Trophoblast cell (in vitro differentiated cells and primary cell): ENCODE measurements around the gene SCN5A.
A peak's percentile ranks its signal among the peaks of the same experiment; 100 is the strongest.

ENCODE experiments used
- DNase-seq, 2 donors: peaks; one replicate each; pipeline ENCODE4 v3.0.0-alpha.2; 2016
- H2AFZ ChIP-seq: 2 replicates; pipeline ENCODE4 v1.6.1; 2013; ENCODE audit warnings: low read length, moderate library complexity, mild to moderate bottlenecking; ENCODE audit not compliant: insufficient read depth, poor library complexity
- H2AK5ac ChIP-seq: 2 replicates; pipeline ENCODE4 v1.6.1; 2013; ENCODE audit warnings: mild to moderate bottlenecking, low read length
- H2BK120ac ChIP-seq: 2 replicates; pipeline ENCODE4 v1.6.1; 2013; ENCODE audit warnings: low read length, mild to moderate bottlenecking, moderate library complexity; ENCODE audit not compliant: insufficient read depth, poor library complexity
- H2BK12ac ChIP-seq: 2 replicates; pipeline ENCODE4 v1.6.1; 2013; ENCODE audit warnings: mild to moderate bottlenecking, low read length, moderate library complexity
- H2BK5ac ChIP-seq: 2 replicates; pipeline ENCODE4 v1.6.1; 2013; ENCODE audit warnings: low read length, low read depth, moderate library complexity, mild to moderate bottlenecking; ENCODE audit not compliant: poor library complexity
- H3K14ac ChIP-seq: 2 replicates; pipeline ENCODE4 v1.6.1; 2013; ENCODE audit warnings: mild to moderate bottlenecking, low read length
- H3K18ac ChIP-seq: 2 replicates; pipeline ENCODE4 v1.6.1; 2013; ENCODE audit warnings: mild to moderate bottlenecking, low read length
- H3K23ac ChIP-seq: 2 replicates; pipeline ENCODE4 v1.6.1; 2013; ENCODE audit warnings: low read length
- H3K27ac ChIP-seq: 2 replicates; pipeline ENCODE4 v1.5.1; 2013; ENCODE audit warnings: low read depth, mild to moderate bottlenecking, inconsistent platforms, low read length, moderate library complexity
- H3K27me3 ChIP-seq: 2 replicates; pipeline ENCODE4 v1.6.1; 2013; ENCODE audit warnings: inconsistent platforms, mild to moderate bottlenecking, low read length, moderate library complexity; ENCODE audit not compliant: insufficient read depth
- H3K36me3 ChIP-seq, 2 experiments: 1 replicate in 1 of 2; 2 replicates in 1 of 2; pipeline ENCODE4 v1.6.1; 2013; ENCODE audit warnings: low read length in 2 of 2, mild to moderate bottlenecking in 2 of 2, moderate library complexity in 1 of 2; ENCODE audit not compliant: insufficient read depth in 2 of 2, control insufficient read depth in 1 of 2
- H3K4ac ChIP-seq: 2 replicates; pipeline ENCODE4 v1.6.1; 2013; ENCODE audit warnings: low read depth, mild to moderate bottlenecking, low read length, moderate library complexity
- H3K4me1 ChIP-seq, 2 experiments: 1 replicate in 1 of 2; 2 replicates in 1 of 2; pipeline ENCODE4 v1.6.1; 2013; ENCODE audit warnings: low read length in 2 of 2, mild to moderate bottlenecking in 2 of 2, moderate library complexity in 1 of 2; ENCODE audit not compliant: insufficient read depth in 2 of 2, control insufficient read depth in 1 of 2
- H3K4me2 ChIP-seq: 2 replicates; pipeline ENCODE4 v1.6.1; 2013; ENCODE audit warnings: inconsistent platforms, mild to moderate bottlenecking, low read length, moderate library complexity
- H3K4me3 ChIP-seq: 2 replicates; pipeline ENCODE4 v1.5.1; 2013; ENCODE audit warnings: mild to moderate bottlenecking, low read depth, low read length, inconsistent platforms
- H3K79me1 ChIP-seq: one replicate; pipeline ENCODE4 v1.6.1; 2013; ENCODE audit warnings: low read length
- H3K79me2 ChIP-seq: 2 replicates; pipeline ENCODE4 v1.6.1; 2013; ENCODE audit warnings: low read length, mild to moderate bottlenecking; ENCODE audit not compliant: control insufficient read depth, insufficient read depth, poor library complexity
- H3K9ac ChIP-seq: 2 replicates; pipeline ENCODE4 v1.6.1; 2013; ENCODE audit warnings: mild to moderate bottlenecking, low read length
- H3K9me3 ChIP-seq: 2 replicates; pipeline ENCODE4 v1.6.1; 2013; ENCODE audit warnings: low read depth, mild to moderate bottlenecking, control low read depth, inconsistent platforms, low read length; ENCODE audit not compliant: insufficient read depth
- H4K12ac ChIP-seq: 2 replicates; pipeline ENCODE4 v1.6.1; 2013; ENCODE audit warnings: low read depth, mild to moderate bottlenecking, low read length, moderate library complexity
- H4K8ac ChIP-seq: 2 replicates; pipeline ENCODE4 v1.6.1; 2013; ENCODE audit warnings: low read depth, mild to moderate bottlenecking, low read length, moderate library complexity
- H4K91ac ChIP-seq: one replicate; pipeline ENCODE4 v1.6.1; 2013; ENCODE audit warnings: low read depth, mild to moderate bottlenecking, low read length, moderate library complexity
- WGBS: extraction: QIAGEN DNeasy Blood & Tissue Kit; methylation state at CpG from one replicate; pipeline ENCODE4 v1.1.7; 2013; ENCODE audit warnings: missing lambda C conversion rate; ENCODE audit not compliant: insufficient read length, insufficient coverage; ENCODE audit errors: extremely low coverage; 5-methylcytosine and 5-hydroxymethylcytosine counted together

SCN5A gene

DNA sequence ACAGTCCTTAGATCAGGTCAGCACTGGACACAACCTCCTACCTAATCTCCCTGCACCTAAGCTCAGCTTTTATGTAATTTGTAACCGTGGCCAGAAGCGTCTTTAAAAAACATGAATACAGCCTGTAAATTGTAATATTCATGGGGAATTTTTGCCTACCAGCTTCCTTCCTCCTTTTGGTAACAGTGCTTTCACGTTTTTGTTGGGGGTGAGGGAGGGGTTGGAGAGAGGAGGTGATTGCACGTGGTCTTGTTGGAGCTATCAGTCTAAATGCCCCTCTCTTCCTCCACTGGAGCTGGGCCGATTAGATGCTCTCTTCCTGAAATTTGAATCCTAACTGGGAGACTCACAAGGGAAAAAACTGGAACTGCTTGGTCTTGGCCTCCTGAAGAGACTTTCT is 35.1 kb upstream of the SCN5A start:
- Histone ChIP-seq H3K23ac (no peak overlapping the region), H3K79me1 (no peaks in the 10 kb centered on the region), H3K4me2 (no peak overlapping the region), H2BK120ac (no peak overlapping the region), H4K8ac (no peak overlapping the region), H3K4ac (no peak overlapping the region), H3K27ac (no peak overlapping the region), H3K79me2 (no peaks in the 10 kb centered on the region), H3K36me3 (no peaks in the 10 kb centered on the region), H3K14ac (no peak overlapping the region), H3K27me3 (peaks cover 2% of the 10 kb centered on the region), H3K4me3 (no peak overlapping the region), H2BK12ac (no peak overlapping the region), H2AK5ac (no peak overlapping the region), H3K9me3 (no peaks in the 10 kb centered on the region), H2AFZ (no peak overlapping the region), H4K12ac (no peak overlapping the region), H3K18ac (no peak overlapping the region), H4K91ac (no peak overlapping the region), H3K4me1 (no peaks in the 10 kb centered on the region), H2BK5ac (no peak overlapping the region), H3K9ac (no peak overlapping the region)
- WGBS, result no CpG with 5 or more reads among the region's 5 CpGs
- DNase-seq, result no peak

DNA sequence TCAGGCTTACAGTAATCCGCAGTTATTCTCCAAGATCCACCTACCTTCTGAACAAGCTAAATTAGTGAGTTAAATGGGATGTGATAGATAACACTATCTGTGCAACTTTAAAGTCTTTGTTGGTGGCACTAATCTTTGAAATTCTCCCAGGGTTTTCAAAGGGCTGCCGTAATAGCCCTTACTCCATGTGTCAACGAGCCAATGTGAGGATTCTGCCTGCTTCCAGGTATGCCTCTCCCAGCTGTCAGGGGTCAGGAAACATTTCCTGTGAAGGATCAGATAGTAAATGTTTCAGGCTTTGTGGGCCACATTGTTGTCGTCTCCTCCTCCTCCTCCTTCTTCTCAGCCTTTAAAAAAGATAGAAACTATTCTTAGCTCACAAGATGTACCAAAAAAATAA is 20.2 kb upstream of the SCN5A start:
- Histone ChIP-seq H2BK120ac (no peak overlapping the region), H3K36me3 (no peaks in the 10 kb centered on the region), H2AFZ (no peak overlapping the region), H3K9ac (no peak overlapping the region), H3K4me2 (no peak overlapping the region), H2AK5ac (no peak overlapping the region), H3K4me3 (no peak overlapping the region), H3K79me1 (no peaks in the 10 kb centered on the region), H3K4me1 (no peaks in the 10 kb centered on the region), H2BK5ac (no peak overlapping the region), H3K9me3 (no peaks in the 10 kb centered on the region), H3K27me3 (no peaks in the 10 kb centered on the region), H2BK12ac (no peak overlapping the region), H3K27ac (no peak overlapping the region), H4K91ac (no peak overlapping the region), H3K4ac (no peak overlapping the region), H3K18ac (no peak overlapping the region), H3K79me2 (no peaks in the 10 kb centered on the region), H4K8ac (no peak overlapping the region), H4K12ac (no peak overlapping the region), H3K14ac (no peak overlapping the region), H3K23ac (no peak overlapping the region)
- no CpG with 5 or more reads among the region's 4 CpGs for WGBS
- DNase-seq, result no peak

DNA sequence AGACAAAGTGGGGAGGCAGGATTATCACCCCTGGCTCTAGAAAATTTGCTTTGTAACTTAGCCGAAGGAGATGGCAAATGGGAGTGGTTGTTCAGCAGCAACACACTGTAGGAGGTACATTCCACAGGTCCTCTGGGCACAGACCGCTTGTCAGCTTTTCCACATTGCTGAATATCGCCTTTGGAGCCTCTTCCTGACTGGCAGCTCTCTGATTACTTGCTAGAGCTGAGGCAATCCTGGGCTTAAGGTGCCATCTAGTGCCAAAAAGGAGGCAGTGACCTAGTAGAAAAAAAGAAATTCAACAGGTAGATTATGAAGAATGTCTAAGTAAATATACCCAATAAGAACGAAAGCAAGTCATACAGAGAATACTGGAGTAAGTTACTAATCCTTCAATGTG is 13.1 kb upstream of the SCN5A start:
- H3K79me2 ChIP-seq, result no peaks in the 10 kb centered on the region
- no peak overlapping the region for H4K91ac ChIP-seq
- H3K4me2 ChIP-seq, result no peak overlapping the region
- H3K18ac ChIP-seq, result no peak overlapping the region
- H3K36me3 ChIP-seq, result no peaks in the 10 kb centered on the region
- no peak overlapping the region for H3K23ac ChIP-seq
- no peak overlapping the region for H3K9ac ChIP-seq
- H3K14ac ChIP-seq, result no peak overlapping the region
- no peaks in the 10 kb centered on the region for H3K27me3 ChIP-seq
- no peak overlapping the region for H2BK12ac ChIP-seq
- DNase-seq, result peak; percentile 17 to 61
- no peak overlapping the region for H3K4me3 ChIP-seq
- no peak overlapping the region for H3K27ac ChIP-seq
- no peaks in the 10 kb centered on the region for H3K79me1 ChIP-seq
- no peak overlapping the region for H2AK5ac ChIP-seq
- H2AFZ ChIP-seq, result no peak overlapping the region
- H2BK5ac ChIP-seq, result no peak overlapping the region
- H2BK120ac ChIP-seq, result no peak overlapping the region
- no CpG with 5 or more reads among the region's 4 CpGs for WGBS
- peaks cover 0 to 4% of the 10 kb centered on the region in 2 experiments for H3K4me1 ChIP-seq
- H4K12ac ChIP-seq, result no peak overlapping the region
- no peak overlapping the region for H4K8ac ChIP-seq
- H3K4ac ChIP-seq, result no peak overlapping the region
- H3K9me3 ChIP-seq, result no peaks in the 10 kb centered on the region

DNA sequence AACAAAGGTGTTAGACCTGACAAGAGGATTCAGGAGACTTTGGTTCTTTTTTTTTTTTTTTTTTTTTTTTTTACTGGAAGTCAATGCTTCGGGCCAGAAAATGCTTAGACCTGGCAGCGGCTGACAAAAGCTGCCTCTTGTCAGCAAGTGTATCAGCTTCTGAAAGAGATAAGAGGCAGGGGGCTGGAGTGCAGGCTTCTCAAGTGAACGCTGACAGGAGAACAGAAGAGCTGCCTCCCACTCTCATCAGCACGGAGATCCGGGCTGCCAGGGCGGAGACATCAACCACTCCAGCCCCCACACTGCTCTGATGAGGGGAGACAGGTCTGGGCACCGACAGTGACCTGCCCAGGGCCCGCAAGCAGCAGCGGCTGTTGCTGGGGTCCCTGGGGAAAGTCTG is 9.4 kb upstream of the SCN5A start:
- H3K9ac ChIP-seq, result no peak overlapping the region
- no peak overlapping the region for H3K4ac ChIP-seq
- no CpG with 5 or more reads among the region's 9 CpGs for WGBS
- no peaks in the 10 kb centered on the region for H3K36me3 ChIP-seq
- H2BK12ac ChIP-seq, result no peak overlapping the region
- no peak overlapping the region for H4K91ac ChIP-seq
- H4K8ac ChIP-seq, result no peak overlapping the region
- no peaks in the 10 kb centered on the region for H3K79me1 ChIP-seq
- peak overlapping the region; percentile 18 for H3K4me2 ChIP-seq
- no peak overlapping the region for H2BK5ac ChIP-seq
- H3K27ac ChIP-seq, result no peak overlapping the region
- H3K18ac ChIP-seq, result no peak overlapping the region
- H3K79me2 ChIP-seq, result no peaks in the 10 kb centered on the region
- H3K27me3 ChIP-seq, result no peaks in the 10 kb centered on the region
- no peak overlapping the region for H2AK5ac ChIP-seq
- no peak overlapping the region for H3K23ac ChIP-seq
- H3K9me3 ChIP-seq, result no peaks in the 10 kb centered on the region
- H3K4me1 ChIP-seq, result peaks cover 0 to 4% of the 10 kb centered on the region in 2 experiments
- no peak overlapping the region for H3K4me3 ChIP-seq
- no peak overlapping the region for H4K12ac ChIP-seq
- no peak overlapping the region for H3K14ac ChIP-seq
- no peak overlapping the region for H2BK120ac ChIP-seq
- H2AFZ ChIP-seq, result no peak overlapping the region
- DNase-seq, result no peak
